H4 (cell line): Measurements from ENCODE around the gene GNG2. TPM values are rescaled to one million over a fixed set of nuclear protein-coding genes. Genes with fewer than 3 reads are reported as not detected.

ENCODE experiments used
- DNase-seq: peaks from one replicate; pipeline ENCODE4 v3.0.0-alpha.2; 2015; ENCODE audit warnings: low spot score
- total RNA-seq: library from RNA; depleted of rRNA; stranded (reverse); fragments of >200 nt; shearing (Covaris generic); gene quantifications from 2 replicates; pipeline ENCODE4 v1.2.3, GENCODE V29; 2014

Gene GNG2
- total RNA-seq, 1 experiment from 2014 or later: 32.3 TPM

- DNase-seq: no peak
Measured at GRCh38 chr14:51993285-51993920, 133.0 kb downstream of the GNG2 start.

- DNase-seq: no peak
Measured at GRCh38 chr14:51996148-51996746, 135.8 kb downstream of the GNG2 start.

GRCh38 chr14:51998348-51998747, 137.9 kb downstream of the GNG2 start:
- DNase-seq: no peak

GRCh38 chr14:51999084-51999483, 138.7 kb downstream of the GNG2 start:
- no peak for DNase-seq

GRCh38 chr14:52000019-52000582, 139.7 kb downstream of the GNG2 start:
- DNase-seq: no peak

- no peak for DNase-seq
Measured at GRCh38 chr14:52000696-52001095, 140.3 kb downstream of the GNG2 start.

- DNase-seq: no peak
Measured at GRCh38 chr14:52002542-52002941, 142.1 kb downstream of the GNG2 start.

GRCh38 chr14:52003324-52003723, 142.9 kb downstream of the GNG2 start:
- no peak for DNase-seq

GRCh38 chr14:52005625-52006024, 145.2 kb downstream of the GNG2 start:
- no peak for DNase-seq

- DNase-seq: no peak
Measured at GRCh38 chr14:52006361-52006760, 145.9 kb downstream of the GNG2 start.

GRCh38 chr14:52007211-52007610, 146.8 kb downstream of the GNG2 start:
- no peak for DNase-seq

GRCh38 chr14:52007637-52008036, 147.2 kb downstream of the GNG2 start:
- no peak for DNase-seq

- no peak for DNase-seq
Measured at GRCh38 chr14:52008136-52008535, 147.7 kb downstream of the GNG2 start.

GRCh38 chr14:52010173-52010693, 149.8 kb downstream of the GNG2 start:
- DNase-seq: no peak

- no peak for DNase-seq
Measured at GRCh38 chr14:52011523-52011922, 151.1 kb downstream of the GNG2 start.

GRCh38 chr14:52012635-52013034, 152.2 kb downstream of the GNG2 start:
- DNase-seq: no peak

- DNase-seq: no peak
Measured at GRCh38 chr14:52013984-52014600, 153.7 kb downstream of the GNG2 start.

GRCh38 chr14:52014601-52015267, 154.3 kb downstream of the GNG2 start:
- no peak for DNase-seq

- DNase-seq: peak; percentile 37
Measured at GRCh38 chr14:52015411-52016030, 155.1 kb downstream of the GNG2 start.

- DNase-seq: no peak
Measured at GRCh38 chr14:52018252-52018651, 157.8 kb downstream of the GNG2 start.

- no peak for DNase-seq
Measured at GRCh38 chr14:52018970-52019369, 158.6 kb downstream of the GNG2 start.
